ENCODE data around the gene TYROBP. TPM values are rescaled to one million over a fixed set of nuclear protein-coding genes. Genes with fewer than 3 reads are reported as not detected.

The TYROBP gene
- polyA plus RNA-seq, 1 experiment = not detected

DNA sequence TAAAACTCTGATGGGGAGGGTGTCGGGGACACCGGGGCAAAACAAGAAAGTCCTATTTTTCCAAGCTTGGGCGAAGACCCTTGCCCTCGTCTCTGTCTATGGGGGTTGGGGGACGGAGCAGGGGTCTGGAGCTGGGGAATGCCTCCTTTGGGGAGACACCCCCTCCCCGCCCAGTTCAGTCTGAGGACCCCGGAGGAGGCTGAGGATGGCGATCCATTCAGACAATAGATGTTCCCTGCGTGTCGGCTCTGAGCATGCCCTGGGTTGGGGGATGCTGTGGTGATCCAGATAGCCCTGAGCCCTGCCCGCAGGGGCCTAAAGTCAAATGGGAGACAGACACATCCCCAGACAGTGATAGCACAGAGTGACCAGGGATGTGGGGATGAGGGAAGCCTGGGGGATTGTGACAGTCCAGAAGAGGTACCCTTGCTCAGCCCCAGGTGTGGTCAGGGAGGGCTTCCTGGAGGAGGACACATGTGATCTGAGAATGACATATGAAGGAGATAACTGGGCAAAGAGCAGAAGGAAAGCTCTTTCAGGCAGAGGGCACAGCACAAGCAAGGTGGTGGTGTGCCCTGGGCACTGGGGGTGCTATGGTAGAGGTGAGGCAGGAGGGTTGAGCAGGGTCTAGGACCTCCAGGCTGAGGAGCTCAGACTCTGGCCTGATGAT lies 37.2 kb upstream of the TYROBP start:
- H3K4me3 ChIP-seq (ENCODE audit: low read depth, low read length) = no peak overlapping the region
- TF ChIP-seq, protein P1, sequence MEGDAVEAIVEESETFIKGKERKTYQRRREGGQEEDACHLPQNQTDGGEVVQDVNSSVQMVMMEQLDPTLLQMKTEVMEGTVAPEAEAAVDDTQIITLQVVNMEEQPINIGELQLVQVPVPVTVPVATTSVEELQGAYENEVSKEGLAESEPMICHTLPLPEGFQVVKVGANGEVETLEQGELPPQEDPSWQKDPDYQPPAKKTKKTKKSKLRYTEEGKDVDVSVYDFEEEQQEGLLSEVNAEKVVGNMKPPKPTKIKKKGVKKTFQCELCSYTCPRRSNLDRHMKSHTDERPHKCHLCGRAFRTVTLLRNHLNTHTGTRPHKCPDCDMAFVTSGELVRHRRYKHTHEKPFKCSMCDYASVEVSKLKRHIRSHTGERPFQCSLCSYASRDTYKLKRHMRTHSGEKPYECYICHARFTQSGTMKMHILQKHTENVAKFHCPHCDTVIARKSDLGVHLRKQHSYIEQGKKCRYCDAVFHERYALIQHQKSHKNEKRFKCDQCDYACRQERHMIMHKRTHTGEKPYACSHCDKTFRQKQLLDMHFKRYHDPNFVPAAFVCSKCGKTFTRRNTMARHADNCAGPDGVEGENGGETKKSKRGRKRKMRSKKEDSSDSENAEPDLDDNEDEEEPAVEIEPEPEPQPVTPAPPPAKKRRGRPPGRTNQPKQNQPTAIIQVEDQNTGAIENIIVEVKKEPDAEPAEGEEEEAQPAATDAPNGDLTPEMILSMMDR (IDR thresholded peaks at IDR 0.05; ENCODE audit: low read depth, low read length) = no peak
- no peaks in the 10 kb centered on the region for H3K9me3 ChIP-seq (ENCODE audit: control insufficient read depth, insufficient read depth, low read length)
- no peak for DNase-seq (ENCODE audit: low read depth, low spot score)
- CTCF ChIA-PET = interaction anchor here (0.5 kb wide), 1 partner anchor 86 kb away, joined by 3 read pairs; no protein-coding TSS in a partner anchor
- no peak overlapping the region for H3K27ac ChIP-seq (ENCODE audit: low read depth, low read length)
- H3K27me3 ChIP-seq (ENCODE audit: control insufficient read depth, insufficient read depth, low read length) = peaks cover 6% of the 10 kb centered on the region
- POLR2A ChIA-PET = no interaction called here

DNA sequence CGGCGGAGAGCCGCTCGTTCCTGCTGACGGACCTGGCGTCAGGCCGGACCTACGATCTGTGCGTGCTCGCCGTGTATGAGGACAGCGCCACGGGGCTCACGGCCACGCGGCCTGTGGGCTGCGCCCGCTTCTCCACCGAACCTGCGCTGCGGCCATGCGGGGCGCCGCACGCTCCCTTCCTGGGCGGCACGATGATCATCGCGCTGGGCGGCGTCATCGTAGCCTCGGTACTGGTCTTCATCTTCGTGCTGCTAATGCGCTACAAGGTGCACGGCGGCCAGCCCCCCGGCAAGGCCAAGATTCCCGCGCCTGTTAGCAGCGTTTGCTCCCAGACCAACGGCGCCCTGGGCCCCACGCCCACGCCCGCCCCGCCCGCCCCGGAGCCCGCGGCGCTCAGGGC lies 36.5 kb upstream of the TYROBP start:
- Histone ChIP-seq H3K9me3 (ENCODE audit: control insufficient read depth, insufficient read depth, low read length) (no peaks in the 10 kb centered on the region; the same call in 1 of the 2 replicates), H3K27me3 (ENCODE audit: control insufficient read depth, insufficient read depth, low read length) (peaks cover 6% of the 10 kb centered on the region), H3K4me3 (ENCODE audit: low read depth, low read length) (no peak overlapping the region), H3K27ac (ENCODE audit: low read depth, low read length) (no peak overlapping the region)
- DNase-seq (ENCODE audit: low read depth, low spot score) = no peak
- POLR2A ChIA-PET = no interaction called here
- TF ChIP-seq, protein P1 (IDR thresholded peaks at IDR 0.05; ENCODE audit: low read depth, low read length) = no peak
- CTCF ChIA-PET = no interaction called here

DNA sequence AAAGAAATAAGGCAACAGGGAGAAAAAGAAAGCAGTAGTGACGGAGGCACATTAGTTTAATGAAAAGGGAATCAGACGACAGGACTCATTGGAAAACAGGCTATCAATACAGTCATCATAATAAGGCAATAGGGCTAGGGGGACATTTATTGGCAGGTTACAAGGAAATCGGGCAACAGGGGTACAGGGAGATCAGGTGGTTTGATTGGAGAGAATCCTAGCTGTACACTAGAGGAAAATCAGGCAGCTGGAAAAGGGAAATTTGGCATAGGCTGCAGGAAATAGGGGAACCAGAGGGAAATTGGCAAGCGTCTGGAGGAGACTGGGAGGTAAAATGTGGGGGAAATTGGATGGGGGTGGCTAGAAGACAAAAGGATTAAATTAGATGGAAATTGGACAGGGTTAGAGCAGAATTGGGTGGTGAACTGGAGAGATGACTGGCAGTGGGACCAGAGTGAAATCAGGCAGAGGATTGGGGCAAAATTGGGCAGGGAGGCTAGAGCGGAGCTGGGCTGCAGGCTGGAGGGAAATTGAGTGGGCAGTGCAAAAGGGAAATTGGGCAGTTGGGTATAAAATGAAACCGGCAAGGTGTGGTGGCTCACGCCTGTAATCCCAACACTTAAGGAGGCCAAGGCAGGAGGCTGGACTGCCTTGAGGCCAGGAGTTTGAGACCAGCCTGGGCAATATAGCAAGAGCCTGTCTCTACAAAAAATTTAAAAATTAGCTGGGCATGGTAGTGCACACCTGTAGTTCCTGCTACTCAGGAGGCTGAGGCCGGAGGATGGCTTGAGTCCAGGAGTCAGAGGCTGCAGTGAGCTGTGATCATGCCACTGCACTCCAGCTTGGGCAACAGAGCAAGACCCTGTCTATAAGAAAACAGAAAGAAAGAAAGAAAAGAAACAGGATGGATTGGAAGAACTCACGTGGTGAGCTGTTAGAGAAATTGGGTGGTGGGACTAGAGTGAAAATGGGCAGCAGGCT lies 35.5 kb upstream of the TYROBP start:
- ChIA-PET POLR2A (no interaction called here), CTCF (no interaction called here)
- Histone ChIP-seq H3K27me3 (ENCODE audit: control insufficient read depth, insufficient read depth, low read length) (no peaks in the 10 kb centered on the region), H3K27ac (ENCODE audit: low read depth, low read length) (no peak overlapping the region), H3K4me3 (ENCODE audit: low read depth, low read length) (no peak overlapping the region), H3K9me3 (ENCODE audit: control insufficient read depth, insufficient read depth, low read length) (no peaks in the 10 kb centered on the region; the same call in 1 of the 2 replicates)
- DNase-seq (ENCODE audit: low read depth, low spot score) = no peak
- TF ChIP-seq, protein P1 (IDR thresholded peaks at IDR 0.05; ENCODE audit: low read depth, low read length) = no peak

DNA sequence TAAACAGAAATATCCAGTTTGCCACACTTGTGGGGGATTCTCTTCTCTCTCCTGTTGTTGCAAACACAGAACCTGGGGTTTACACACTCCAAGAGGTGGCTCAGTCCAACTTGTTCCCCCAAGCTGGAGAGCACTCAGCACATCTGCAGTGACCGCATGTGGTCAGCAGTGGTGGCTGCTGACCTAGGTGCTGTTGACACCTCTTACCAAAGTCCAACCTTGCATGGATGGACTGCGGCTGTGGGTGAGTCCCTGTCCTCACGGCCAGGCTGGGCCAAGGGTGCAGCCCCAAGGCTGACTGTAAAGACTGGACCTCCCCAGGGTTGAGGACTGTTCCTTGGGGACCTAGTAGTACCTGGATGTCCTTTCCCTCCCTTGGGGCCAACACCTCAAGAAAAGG lies 34.1 kb upstream of the TYROBP start:
- CTCF ChIA-PET = no interaction called here
- Histone ChIP-seq H3K4me3 (ENCODE audit: low read depth, low read length) (no peak overlapping the region), H3K27me3 (ENCODE audit: control insufficient read depth, insufficient read depth, low read length) (no peaks in the 10 kb centered on the region), H3K27ac (ENCODE audit: low read depth, low read length) (no peak overlapping the region), H3K9me3 (ENCODE audit: control insufficient read depth, insufficient read depth, low read length) (no peaks in the 10 kb centered on the region; the same call in 1 of the 2 replicates)
- DNase-seq (ENCODE audit: low read depth, low spot score) = no peak
- TF ChIP-seq, protein P1 (IDR thresholded peaks at IDR 0.05; ENCODE audit: low read depth, low read length) = no peak
- POLR2A ChIA-PET = no interaction called here

DNA sequence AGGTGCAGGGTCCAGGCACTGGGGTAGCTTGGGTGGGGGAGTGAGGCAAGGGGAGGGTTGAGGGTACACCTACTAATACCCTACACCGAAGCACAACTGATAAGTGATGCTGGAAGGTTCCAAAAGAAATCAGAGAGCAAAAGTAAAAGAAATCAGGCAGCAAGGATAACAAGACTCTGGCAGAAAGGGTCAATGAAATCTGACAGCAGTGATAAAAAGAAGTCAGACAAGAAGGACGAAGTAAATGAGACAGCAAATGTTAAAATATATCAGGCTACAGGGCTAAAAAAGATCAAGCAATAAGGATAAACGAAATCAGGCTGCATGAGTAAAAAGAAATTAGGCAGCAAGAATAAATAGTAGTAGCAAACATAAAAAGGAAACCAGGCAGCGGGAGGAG lies 32.7 kb upstream of the TYROBP start:
- no peaks in the 10 kb centered on the region for H3K27me3 ChIP-seq (ENCODE audit: control insufficient read depth, insufficient read depth, low read length)
- no peak overlapping the region for H3K4me3 ChIP-seq (ENCODE audit: low read depth, low read length)
- no peak overlapping the region for H3K27ac ChIP-seq (ENCODE audit: low read depth, low read length)
- ChIA-PET POLR2A (no interaction called here), CTCF (no interaction called here)
- H3K9me3 ChIP-seq (ENCODE audit: control insufficient read depth, insufficient read depth, low read length) = no peaks in the 10 kb centered on the region; the same call in 1 of the 2 replicates
- DNase-seq (ENCODE audit: low read depth, low spot score) = no peak
- TF ChIP-seq, protein P1 (IDR thresholded peaks at IDR 0.05; ENCODE audit: low read depth, low read length) = no peak

Data from AG04450 (cell line).